PFSK-1 (cell line): Measurements from ENCODE around the gene TMEM128.

Experiments used
- POLR2AphosphoS5 ChIP-seq: IDR thresholded peaks from 2 replicates; pipeline ENCODE4 v1.6.1; 2012; ENCODE audit warnings: low read depth, mild to moderate bottlenecking, control low read depth, low read length, moderate library complexity
- SIN3A ChIP-seq: IDR thresholded peaks from 2 replicates; pipeline ENCODE4 v1.6.1; 2012; ENCODE audit warnings: mild to moderate bottlenecking, low read length, moderate library complexity, borderline replicate concordance; ENCODE audit not compliant: insufficient read depth

DNA sequence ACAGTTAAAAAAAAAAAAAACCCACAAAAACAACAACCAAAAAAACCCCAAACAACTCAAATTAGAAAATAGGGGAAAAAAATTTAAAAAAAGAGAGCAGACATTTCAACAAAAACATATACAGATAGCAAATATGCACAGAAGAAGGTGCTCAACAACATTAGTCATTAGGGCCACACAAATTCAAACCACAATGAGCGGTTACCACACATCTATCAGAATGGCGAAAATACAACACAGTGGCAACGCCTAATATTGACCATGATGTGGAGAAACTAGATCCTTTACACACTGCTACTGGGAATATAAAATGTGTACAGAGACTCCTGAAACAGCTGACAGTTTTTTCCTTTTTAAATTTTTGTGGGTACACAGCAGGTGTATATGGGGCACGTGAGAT is 22.5 kb upstream of the TMEM128 start:
- TF ChIP-seq POLR2AphosphoS5 = no peak
- no peak for TF ChIP-seq SIN3A
